H9 (cell line): ENCODE results near the gene KRTAP9-1. TPM values are rescaled to one million over a fixed set of nuclear protein-coding genes. Genes with fewer than 3 reads are reported as not detected.

Experiments
- DNase-seq: peaks from one replicate; pipeline ENCODE4 v3.0.0-alpha.2; 2017
- H2AFZ ChIP-seq: one replicate; pipeline ENCODE4 v1.6.1; 2013; ENCODE audit warnings: mild to moderate bottlenecking, low read length, control low read depth, moderate library complexity
- H2AK5ac ChIP-seq: 2 replicates; pipeline ENCODE4 v1.6.1; 2013; ENCODE audit warnings: low read length, control low read depth, mixed read lengths; ENCODE audit not compliant: insufficient read length
- H2BK120ac ChIP-seq: one replicate; pipeline ENCODE4 v1.6.1; 2013; ENCODE audit warnings: low read depth, mild to moderate bottlenecking, low read length, control low read depth, inconsistent platforms; ENCODE audit not compliant: poor library complexity, severe bottlenecking
- H2BK12ac ChIP-seq: 2 replicates; pipeline ENCODE4 v1.6.1; 2013; ENCODE audit warnings: low read length, control low read depth, mixed read lengths, low read depth; ENCODE audit not compliant: insufficient read length
- H2BK15ac ChIP-seq: 2 replicates; pipeline ENCODE4 v1.6.1; 2013; ENCODE audit warnings: low read depth, low read length, control low read depth
- H2BK20ac ChIP-seq: one replicate; pipeline ENCODE4 v1.6.1; 2013; ENCODE audit warnings: low read depth, mild to moderate bottlenecking, low read length, control low read depth, inconsistent platforms; ENCODE audit not compliant: poor library complexity, severe bottlenecking
- H2BK5ac ChIP-seq: 2 replicates; pipeline ENCODE4 v1.6.1; 2013; ENCODE audit warnings: low read length, control low read depth, mixed read lengths; ENCODE audit not compliant: insufficient read length
- H3K14ac ChIP-seq: 2 replicates; pipeline ENCODE4 v1.6.1; 2013; ENCODE audit warnings: low read length, control low read depth; ENCODE audit not compliant: insufficient read depth
- H3K18ac ChIP-seq: 2 replicates; pipeline ENCODE4 v1.6.1; 2013; ENCODE audit warnings: low read depth, mild to moderate bottlenecking, mixed read lengths, low read length, control low read depth; ENCODE audit not compliant: insufficient read length
- H3K23ac ChIP-seq: 2 replicates; pipeline ENCODE4 v1.6.1; 2013; ENCODE audit warnings: low read length, control low read depth, mixed read lengths, low read depth; ENCODE audit not compliant: insufficient read length
- H3K23me2 ChIP-seq: 2 replicates; pipeline ENCODE4 v1.6.1; 2013; ENCODE audit warnings: low read depth, mild to moderate bottlenecking, mixed read lengths, low read length, control low read depth; ENCODE audit not compliant: insufficient read length, poor library complexity, severe bottlenecking
- H3K27ac ChIP-seq: 2 replicates; pipeline ENCODE4 v1.5.1; 2013; ENCODE audit warnings: low read length, control low read depth, mixed read lengths, low read depth; ENCODE audit not compliant: insufficient read length
- H3K27me3 ChIP-seq: 2 replicates; pipeline ENCODE4 v1.6.1; 2013; ENCODE audit warnings: low read length, control low read depth, inconsistent platforms; ENCODE audit not compliant: insufficient read depth
- H3K4ac ChIP-seq: 2 replicates; pipeline ENCODE4 v1.6.1; 2013; ENCODE audit warnings: low read depth, mild to moderate bottlenecking, control low read depth, inconsistent platforms, low read length, moderate library complexity
- H3K4me1 ChIP-seq: 2 replicates; pipeline ENCODE4 v1.6.1; 2013; ENCODE audit warnings: low read length, control low read depth, inconsistent platforms; ENCODE audit not compliant: insufficient read depth
- H3K4me2 ChIP-seq: 2 replicates; pipeline ENCODE4 v1.6.1; 2013; ENCODE audit warnings: low read length, control low read depth, mixed read lengths; ENCODE audit not compliant: insufficient read length, insufficient read depth
- H3K56ac ChIP-seq: 2 replicates; pipeline ENCODE4 v1.6.1; 2013; ENCODE audit warnings: low read depth, mild to moderate bottlenecking, mixed read lengths, low read length, control low read depth; ENCODE audit not compliant: insufficient read length
- H3K79me1 ChIP-seq: 2 replicates; pipeline ENCODE4 v1.6.1; 2013; ENCODE audit warnings: low read depth, mild to moderate bottlenecking, moderate library complexity, low read length, control low read depth, inconsistent platforms; ENCODE audit not compliant: insufficient read depth, poor library complexity, severe bottlenecking
- H3K79me2 ChIP-seq: 2 replicates; pipeline ENCODE4 v1.6.1; 2013; ENCODE audit warnings: low read length, control low read depth, inconsistent platforms; ENCODE audit not compliant: insufficient read depth
- H3K9ac ChIP-seq: 2 replicates; pipeline ENCODE4 v1.6.1; 2013; ENCODE audit warnings: low read length, control low read depth, mixed read lengths; ENCODE audit not compliant: insufficient read length; ENCODE audit errors: extremely low read depth
- H3K9me3 ChIP-seq: one replicate; pipeline ENCODE4 v1.6.1; 2013; ENCODE audit warnings: low read depth, low read length, inconsistent platforms; ENCODE audit not compliant: control insufficient read depth
- H3T11ph ChIP-seq: one replicate; pipeline ENCODE4 v1.6.1; 2013; ENCODE audit warnings: mild to moderate bottlenecking, low read length, control low read depth, inconsistent platforms
- H4K20me1 ChIP-seq: one replicate; pipeline ENCODE4 v1.6.1; 2013; ENCODE audit not compliant: control insufficient read depth, insufficient read length, insufficient read depth
- H4K5ac ChIP-seq: 2 replicates; pipeline ENCODE4 v1.6.1; 2013; ENCODE audit warnings: low read depth, mild to moderate bottlenecking, mixed read lengths, low read length, control low read depth; ENCODE audit not compliant: insufficient read length
- H4K8ac ChIP-seq: replicated peaks from 2 replicates; pipeline ENCODE4 v1.6.1; 2013; ENCODE audit warnings: low read length, control low read depth, mixed read lengths, low read depth; ENCODE audit not compliant: insufficient read length
- H4K91ac ChIP-seq: 2 replicates; pipeline ENCODE4 v1.6.1; 2013; ENCODE audit warnings: low read depth, mild to moderate bottlenecking, moderate library complexity, mixed read lengths, low read length, control low read depth; ENCODE audit not compliant: insufficient read length
- H3K27ac Mint-ChIP-seq, 3 experiments: 2 replicates in 2 of 3; 3 replicates in 1 of 3; pipeline ENCODE4 v1.8.0; 2020 to 2021; ENCODE audit warnings: mixed read lengths in 3 of 3, mild to moderate bottlenecking in 1 of 3, moderate library complexity in 1 of 3
- H3K27me3 Mint-ChIP-seq: 2 replicates; pipeline ENCODE4 v1.8.0; 2021; ENCODE audit warnings: low read depth, mild to moderate bottlenecking, moderate library complexity, mixed read lengths
- H3K36me3 Mint-ChIP-seq, 3 experiments: 2 replicates in 2 of 3; 3 replicates in 1 of 3; pipeline ENCODE4 v1.8.0; 2020 to 2021; ENCODE audit warnings: low read depth in 3 of 3, mixed read lengths in 3 of 3; ENCODE audit not compliant: insufficient read depth in 1 of 3
- H3K4me1 Mint-ChIP-seq, 2 experiments: 2 replicates each; pipeline ENCODE4 v1.8.0; 2020; ENCODE audit warnings: mixed read lengths in 2 of 2
- H3K4me3 Mint-ChIP-seq, 2 experiments: 2 replicates in 1 of 2; 3 replicates in 1 of 2; pipeline ENCODE4 v1.8.0; 2020 to 2021; ENCODE audit warnings: mild to moderate bottlenecking in 2 of 2, mixed read lengths in 2 of 2, moderate library complexity in 1 of 2
- H3K9me3 Mint-ChIP-seq, 2 experiments: 2 replicates in 1 of 2; 3 replicates in 1 of 2; pipeline ENCODE4 v1.8.0; 2020; ENCODE audit warnings: mild to moderate bottlenecking in 2 of 2, mixed read lengths in 2 of 2, moderate library complexity in 1 of 2
- CTCF ChIP-seq: fragments of 200-600 bp; sonication (generic); conservative IDR thresholded peaks from 3 replicates; pipeline ENCODE4 v1.8.0; 2021; ENCODE audit warnings: antibody characterized with exemption, mild to moderate bottlenecking
- WGBS: extraction: QIAGEN DNeasy Blood & Tissue Kit; methylation state at CpG from one replicate; pipeline ENCODE4 v1.1.7; 2013; ENCODE audit warnings: missing lambda C conversion rate, low lambda C conversion rate, mixed read lengths; ENCODE audit not compliant: insufficient read length; ENCODE audit errors: extremely low coverage; 5-methylcytosine and 5-hydroxymethylcytosine counted together
- total RNA-seq: library from RNA; stranded (reverse); gene quantifications from 2 replicates; pipeline ENCODE4 v1.2.1, GENCODE V29; 2021

The KRTAP9-1 gene
- total RNA-seq, 1 experiment from 2014 or later, result not detected

GRCh38 chr17:41196068-41196467, 6.4 kb downstream of the KRTAP9-1 start:
- Histone ChIP-seq H3K9me3 (no peaks in the 10 kb centered on the region), H4K8ac (no peak overlapping the region), H3K18ac (no peak overlapping the region), H3K4me2 (no peak overlapping the region), H2BK15ac (no peak overlapping the region), H3K4ac (no peak overlapping the region), H3K79me1 (no peaks in the 10 kb centered on the region), H4K91ac (no peak overlapping the region), H3K23me2 (no peaks in the 10 kb centered on the region), H3K56ac (no peak overlapping the region), H3K27ac (no peak overlapping the region), H3K14ac (no peak overlapping the region), H4K5ac (no peak overlapping the region), H2BK5ac (no peak overlapping the region), H2AK5ac (no peak overlapping the region), H3K23ac (no peak overlapping the region), H2BK120ac (no peak overlapping the region), H3K27me3 (no peaks in the 10 kb centered on the region), H3T11ph (no peak overlapping the region), H3K79me2 (no peaks in the 10 kb centered on the region), H2BK12ac (no peak overlapping the region), H2BK20ac (no peak overlapping the region), H2AFZ (no peak overlapping the region), H3K4me1 (no peaks in the 10 kb centered on the region), H4K20me1 (no peaks in the 10 kb centered on the region), H3K9ac (no peak overlapping the region)
- Mint-ChIP-seq H3K27me3 (peaks cover 4% of the 10 kb centered on the region), H3K36me3 (0 out of 7 replicates have a peak, but pooled peaks cover 0 to 3% (median 0%) of the 10 kb centered on the region in 3 experiments), H3K9me3 (peaks cover 7 to 12% of the 10 kb centered on the region in 2 experiments; a peak in 4 of 5 replicates), H3K4me1 (no peaks in the 10 kb centered on the region), H3K4me3 (no peak overlapping the region), H3K27ac (no peak overlapping the region)
- no peak for DNase-seq
- TF ChIP-seq CTCF, result no peak
- no CpG with 5 or more reads among the region's 1 CpG for WGBS
